Globus pallidus (tissue), 1 donor: Measurements from ENCODE around the gene MT1H.
"Not testable (repeated sequence)": the region's sequence is repeated elsewhere in the genome, so short reads cannot be mapped to it uniquely, and the experiment has no call there.

Experiments
- DNase-seq: peaks from one replicate; pipeline ENCODE4 v3.0.0-alpha.2; 2015; ENCODE audit warnings: low spot score

The MT1H gene

GRCh38 chr16:56669005-56669839, at the start of gene MT1H:
TSS of gene MT1H (plus strand) at chr16:56669814. CDS start at chr16:56669885, 71 bp downstream.
- no peak for DNase-seq

- no peak for DNase-seq
Observed at GRCh38 chr16:56620339-56620897, 49.2 kb upstream of the MT1H start.

- not testable (repeated sequence) for DNase-seq
Observed at GRCh38 chr16:56621665-56622445, 47.8 kb upstream of the MT1H start.

- DNase-seq: not testable (repeated sequence)
Observed at GRCh38 chr16:56623184-56623583, 46.4 kb upstream of the MT1H start.

GRCh38 chr16:56623637-56624036, 46.0 kb upstream of the MT1H start:
- no peak for DNase-seq

- DNase-seq: peak; percentile 73
Observed at GRCh38 chr16:56625140-56625942, 44.3 kb upstream of the MT1H start, which contains the start of gene MT1E. TSS of gene MT1E (plus strand) at chr16:56625781. CDS start at chr16:56625852, 71 bp downstream.

- DNase-seq: no peak
Observed at GRCh38 chr16:56625943-56626654, 43.5 kb upstream of the MT1H start.

GRCh38 chr16:56626685-56627084, 42.9 kb upstream of the MT1H start:
- no peak for DNase-seq

- DNase-seq: no peak
Observed at GRCh38 chr16:56628486-56629350, 40.9 kb upstream of the MT1H start.

- DNase-seq: no peak
Observed at GRCh38 chr16:56629531-56629930, 40.1 kb upstream of the MT1H start.

GRCh38 chr16:56630134-56630533, 39.5 kb upstream of the MT1H start:
- DNase-seq: no peak

GRCh38 chr16:56631197-56631596, 38.4 kb upstream of the MT1H start:
- DNase-seq: no peak

GRCh38 chr16:56631832-56632155, 37.8 kb upstream of the MT1H start:
- no peak for DNase-seq

GRCh38 chr16:56632156-56632847, 37.3 kb upstream of the MT1H start, which contains the start of gene MT1M:
TSS of gene MT1M (plus strand) at chr16:56632659. CDS start at chr16:56632732, 73 bp downstream.
- peak; percentile 58 for DNase-seq

GRCh38 chr16:56632848-56633365, 36.7 kb upstream of the MT1H start:
- no peak for DNase-seq

GRCh38 chr16:56633535-56633934, 36.1 kb upstream of the MT1H start:
- DNase-seq: no peak

- no peak for DNase-seq
Observed at GRCh38 chr16:56634715-56635440, 34.7 kb upstream of the MT1H start.

GRCh38 chr16:56635441-56635967, 34.1 kb upstream of the MT1H start:
- DNase-seq: no peak
